DMS114 treated with DMSO at 0.1 percent for 48 hours (cell line): ENCODE measurements around the gene PRR14L.
"Not testable (repeated sequence)": the region's sequence is repeated elsewhere in the genome, so short reads cannot be mapped to it uniquely, and the experiment has no call there.

ENCODE experiments used
- DNase-seq: peaks from one replicate; lab custom pipeline; 2025; ENCODE audit not compliant: unreplicated experiment; lab: John Stamatoyannopoulos, UW

PRR14L gene

DNA sequence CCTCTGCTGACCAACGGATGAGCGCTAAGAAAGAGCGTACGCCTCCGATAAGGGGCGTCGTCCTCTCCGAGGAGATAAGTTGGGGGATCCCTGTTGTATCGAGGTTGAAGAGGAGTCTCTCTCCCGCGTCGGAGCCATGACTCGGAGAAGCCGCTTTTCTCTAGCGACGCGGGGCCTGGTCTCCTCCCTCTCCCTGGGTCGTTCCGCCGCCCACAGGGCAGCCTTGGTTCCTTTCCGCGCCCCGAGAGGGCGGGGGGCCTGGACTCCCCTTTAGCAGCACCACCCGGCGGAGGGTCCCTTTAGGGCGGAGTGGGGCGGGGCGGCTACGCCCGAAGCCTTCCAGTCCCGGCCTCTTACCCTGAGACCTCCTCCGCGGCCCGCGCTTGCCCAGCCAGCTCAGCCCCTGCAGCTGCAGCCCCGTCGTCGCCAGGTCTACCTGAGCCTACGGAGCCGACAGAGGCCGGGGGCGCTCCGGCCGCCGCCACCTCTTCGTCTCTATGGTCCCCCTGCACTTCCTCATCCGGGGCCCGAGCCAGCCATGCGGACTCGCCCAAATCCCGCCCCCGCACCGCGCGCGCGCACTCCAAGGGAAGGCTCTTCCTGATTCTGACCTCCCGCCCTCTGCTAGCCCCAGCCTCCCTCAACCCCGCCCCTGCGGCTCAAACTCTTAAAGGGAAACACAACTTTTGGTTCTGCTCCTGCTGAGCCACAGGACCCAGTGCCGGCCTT lies at the start of gene PRR14L:
PRR14L (minus strand) TSS at position 497 of the 729 bp plus-strand sequence. CDS start 11,272 bp downstream, outside the sequence.
- peak; percentile 91 for DNase-seq

DNA sequence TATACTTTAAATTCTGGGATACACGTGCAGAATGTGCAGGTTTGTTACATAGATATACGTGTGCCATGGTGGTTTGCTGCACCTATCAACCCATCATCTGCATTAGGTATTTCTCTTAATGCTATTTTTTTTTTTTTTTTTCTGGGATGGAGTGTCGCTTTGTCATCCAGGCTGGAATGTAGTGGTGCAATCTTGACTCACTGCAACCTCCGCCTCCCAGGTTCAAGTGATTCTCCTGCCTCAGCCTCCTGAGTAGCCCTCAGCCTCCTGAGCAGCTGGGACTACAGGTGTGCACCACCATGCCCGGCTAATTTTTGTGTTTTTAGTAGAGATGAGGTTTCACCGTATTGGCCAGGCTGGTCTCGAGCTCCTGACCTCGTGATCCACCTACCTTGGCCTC lies 49.4 kb upstream of the PRR14L start:
- not testable (repeated sequence) for DNase-seq

DNA sequence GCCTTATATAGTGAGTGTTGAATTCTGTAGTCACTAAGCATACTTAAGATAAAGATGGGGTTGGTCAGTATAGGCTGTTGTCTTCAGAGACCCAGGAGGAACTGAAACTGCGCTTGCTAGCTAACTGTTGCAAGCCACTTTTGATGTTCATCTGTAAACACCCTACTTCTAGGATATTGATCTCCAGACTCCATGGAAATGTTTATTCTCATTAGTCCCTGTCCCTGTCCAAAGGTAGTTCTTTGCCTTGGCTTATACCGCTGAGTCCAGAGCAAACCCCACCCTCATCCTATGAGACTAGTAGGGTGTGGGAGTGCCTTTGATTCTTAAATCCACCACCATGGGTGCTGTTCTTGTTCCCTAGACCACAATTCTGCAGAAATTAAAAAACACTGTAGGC lies 40.3 kb upstream of the PRR14L start:
- no peak for DNase-seq

DNA sequence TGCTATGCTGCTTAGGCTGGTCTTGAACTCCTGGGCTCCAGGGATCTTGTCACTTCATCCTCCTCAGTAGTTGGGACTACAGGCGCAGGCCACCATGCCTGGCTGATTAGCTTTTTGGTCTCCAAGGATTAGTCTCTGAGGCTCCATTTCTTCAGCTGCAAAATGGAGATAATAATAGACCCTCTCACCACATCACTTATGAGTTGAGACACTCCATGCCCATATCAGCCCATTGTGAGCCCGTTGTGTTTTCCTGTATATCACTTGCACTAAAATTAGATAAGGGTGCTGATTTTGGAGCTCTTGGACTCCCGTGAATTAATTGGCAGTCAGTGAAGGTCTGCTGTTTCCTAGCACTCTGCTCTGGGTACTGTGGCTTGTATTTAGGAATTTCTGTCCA lies 39.9 kb upstream of the PRR14L start:
- no peak for DNase-seq

DNA sequence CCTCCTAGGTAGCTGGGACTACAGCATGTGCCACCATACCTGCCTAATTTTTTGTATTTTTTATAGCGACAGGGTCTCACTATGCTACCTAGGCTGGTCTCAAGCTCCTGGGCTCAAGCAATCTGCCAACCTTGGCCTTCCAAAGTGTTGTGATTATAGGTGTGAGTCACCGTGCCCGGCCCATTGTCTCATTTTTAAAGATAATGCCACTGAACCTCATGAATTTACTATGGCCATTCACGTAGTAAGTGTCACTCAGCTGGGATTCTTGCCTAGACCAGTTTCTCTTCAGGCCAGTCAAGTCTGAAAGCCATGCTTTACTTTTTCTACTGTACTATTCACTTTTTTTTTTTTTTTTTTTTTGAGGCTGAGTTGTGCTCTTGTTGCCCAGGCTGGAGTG lies 26.3 kb upstream of the PRR14L start:
- no peak for DNase-seq

DNA sequence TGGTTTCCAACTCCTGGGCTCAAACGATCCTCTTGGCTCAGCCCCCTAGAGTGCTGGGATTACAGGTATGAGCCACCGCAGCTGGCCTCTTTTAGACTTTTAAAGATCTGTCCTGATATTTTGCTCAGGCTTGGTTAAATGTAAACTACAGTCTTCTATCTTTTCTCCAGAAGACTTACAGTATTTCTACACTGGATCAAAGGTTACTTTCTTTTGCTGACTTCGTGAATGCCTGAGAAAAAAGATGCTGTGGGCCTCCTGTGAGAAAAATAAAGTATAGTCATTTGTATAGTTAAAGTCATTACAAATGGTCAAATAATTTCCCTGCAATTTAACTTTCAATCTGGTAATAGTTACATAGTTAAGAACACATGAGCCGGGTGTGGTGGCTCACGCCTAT lies 23.5 kb upstream of the PRR14L start:
- DNase-seq = no peak

DNA sequence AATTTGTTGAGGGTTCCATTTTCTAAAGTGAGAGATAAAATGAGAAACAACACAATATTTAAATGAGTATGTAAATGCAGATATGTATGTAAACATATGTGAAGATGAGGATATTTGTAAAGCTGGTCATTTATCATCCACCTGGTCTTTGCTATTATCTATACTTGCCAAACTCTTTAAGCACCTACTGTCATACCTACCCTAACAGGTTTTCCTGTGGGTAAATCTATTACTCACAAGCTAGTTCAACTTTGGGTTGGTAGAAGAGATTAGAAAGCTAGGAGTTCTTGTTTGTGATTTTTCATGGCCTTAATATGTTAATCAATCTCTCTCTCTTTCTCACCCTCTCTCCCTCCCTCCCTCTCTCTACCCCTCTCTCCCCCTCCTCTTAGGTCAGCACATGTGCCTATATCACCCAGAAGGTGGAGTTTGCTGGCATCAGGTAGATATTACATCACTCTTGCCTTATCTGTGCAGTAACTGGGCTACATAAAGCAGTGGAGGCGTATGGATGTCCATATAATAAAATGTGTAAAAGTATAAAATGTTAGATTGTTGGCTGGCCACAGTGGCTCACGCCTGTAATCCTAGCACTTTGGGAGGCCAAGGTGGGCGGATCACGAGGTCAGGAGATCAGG lies 18.6 kb upstream of the PRR14L start:
- no peak for DNase-seq

DNA sequence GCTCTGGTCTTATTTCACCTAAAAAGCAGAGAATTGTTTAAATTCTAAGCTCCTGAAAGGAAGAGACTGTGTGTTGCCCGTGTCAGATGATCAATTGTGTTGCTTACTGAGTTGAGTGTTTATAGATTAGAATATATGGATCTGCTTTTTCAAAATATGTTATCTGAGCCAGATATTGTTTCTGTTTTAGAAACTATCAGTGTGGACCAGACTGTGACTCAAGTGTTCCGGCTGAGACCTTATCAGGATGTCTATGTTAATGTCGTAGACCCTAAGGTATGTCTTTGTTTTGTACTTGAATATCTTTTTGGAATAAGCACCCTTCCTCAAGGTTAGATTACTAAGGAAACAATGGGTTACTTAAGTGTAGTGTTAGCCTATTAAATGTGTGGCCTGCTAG lies 14.9 kb upstream of the PRR14L start:
- no peak for DNase-seq

DNA sequence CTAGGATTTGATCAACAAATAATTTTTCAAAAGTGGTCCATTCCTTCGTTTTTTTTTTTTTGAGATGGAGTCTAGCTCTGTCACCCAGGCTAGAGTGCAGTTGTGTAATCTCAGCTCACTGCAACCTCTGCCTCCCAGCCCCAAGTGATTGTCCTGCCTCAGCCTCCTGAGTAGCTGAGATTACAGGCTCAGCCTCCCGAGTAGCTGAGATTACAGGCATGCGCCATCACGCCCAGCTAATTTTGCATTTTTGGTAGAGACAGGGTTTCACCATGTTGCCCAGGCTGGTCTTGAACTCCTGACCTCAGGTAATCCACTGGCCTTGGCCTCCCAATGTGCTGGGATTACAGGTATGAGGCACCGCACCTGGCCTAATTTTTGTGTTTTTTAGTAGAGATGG lies 8.9 kb upstream of the PRR14L start:
- DNase-seq = not testable (repeated sequence)

DNA sequence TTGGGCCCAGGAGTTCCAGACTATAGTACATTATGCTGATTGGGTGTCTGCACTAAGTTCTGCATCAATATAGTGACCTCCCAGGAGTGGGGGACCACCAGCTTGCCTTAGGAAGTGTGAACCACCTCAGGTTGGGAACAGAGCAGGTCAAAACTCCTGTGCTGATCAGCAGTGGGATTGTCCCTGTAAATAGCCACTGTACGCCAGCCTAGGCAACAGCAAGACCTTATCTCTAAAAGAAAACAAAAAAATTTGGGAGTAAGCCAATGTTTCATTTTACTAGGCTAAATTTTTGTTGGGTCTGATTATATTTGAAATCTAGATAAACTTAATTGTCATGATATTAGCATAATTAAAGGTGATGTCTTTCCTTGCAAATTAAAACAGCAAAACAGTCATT lies 7.3 kb upstream of the PRR14L start:
- DNase-seq = no peak

DNA sequence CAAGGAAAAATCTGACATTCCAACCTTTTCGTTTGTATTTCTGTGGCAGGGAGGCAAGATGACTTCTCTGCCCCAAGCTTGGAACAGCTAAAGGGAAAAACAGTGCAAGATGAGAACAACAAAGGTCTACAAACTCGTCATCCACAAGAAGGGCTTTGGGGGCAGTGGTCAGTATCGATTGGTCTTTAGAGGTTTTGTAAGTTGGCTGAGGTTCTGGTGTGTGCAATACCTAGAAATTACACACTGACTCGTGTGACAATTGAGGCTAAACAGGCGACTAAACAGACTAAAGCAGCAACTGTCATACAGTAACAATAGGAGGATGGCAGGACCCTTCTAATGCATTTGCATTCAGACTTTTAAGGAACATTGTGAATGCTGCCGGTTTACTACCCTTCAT lies 4.9 kb upstream of the PRR14L start:
- DNase-seq = no peak

DNA sequence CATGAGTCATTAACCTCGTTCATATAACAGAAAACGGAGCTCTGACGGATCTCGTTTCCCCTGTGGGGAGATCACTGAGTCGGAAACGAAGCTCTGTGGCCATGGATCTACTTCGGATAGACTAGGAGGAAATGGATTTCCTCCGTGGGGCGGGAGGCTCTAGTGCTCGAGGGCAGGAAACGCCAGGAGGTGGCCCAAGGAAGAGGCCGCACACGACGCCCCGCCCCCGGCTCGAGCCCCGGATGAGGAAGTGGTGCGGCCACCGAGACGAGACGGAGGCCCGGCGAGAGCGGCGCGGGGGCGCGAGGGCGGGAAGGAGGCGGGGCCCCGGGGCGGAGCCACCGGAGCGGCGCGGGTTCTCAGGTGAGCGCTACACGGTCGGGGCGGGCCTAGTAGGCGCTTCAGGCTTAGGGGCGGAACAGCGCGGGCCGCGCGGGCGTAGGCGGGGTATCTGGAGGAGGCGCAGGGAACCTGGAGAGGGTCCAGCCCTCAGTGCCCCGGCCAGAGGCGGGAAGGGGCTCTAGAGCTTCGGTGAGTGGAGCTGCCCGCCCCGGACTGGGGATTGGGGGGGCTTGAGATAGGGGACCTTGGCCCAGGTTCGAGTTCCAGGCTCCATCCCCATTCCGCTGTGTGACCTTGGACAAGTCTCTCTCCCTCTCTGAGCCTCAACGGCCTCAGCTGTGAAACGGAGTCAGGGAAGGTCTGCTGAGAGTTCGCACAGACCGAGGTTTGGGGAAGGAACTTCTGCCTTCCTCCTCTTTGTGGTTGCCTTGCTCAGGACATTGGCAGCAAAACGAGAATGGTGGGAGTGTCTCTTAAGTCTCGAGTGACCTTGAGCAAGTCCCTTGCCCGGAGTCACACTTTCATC lies 3.9 kb upstream of the PRR14L start, which contains the start of gene DEPDC5:
DEPDC5 (plus strand) TSS at position 386 of the 868 bp plus-strand sequence. CDS start 903 bp downstream, outside the sequence.
- DNase-seq = peak; percentile 81

DNA sequence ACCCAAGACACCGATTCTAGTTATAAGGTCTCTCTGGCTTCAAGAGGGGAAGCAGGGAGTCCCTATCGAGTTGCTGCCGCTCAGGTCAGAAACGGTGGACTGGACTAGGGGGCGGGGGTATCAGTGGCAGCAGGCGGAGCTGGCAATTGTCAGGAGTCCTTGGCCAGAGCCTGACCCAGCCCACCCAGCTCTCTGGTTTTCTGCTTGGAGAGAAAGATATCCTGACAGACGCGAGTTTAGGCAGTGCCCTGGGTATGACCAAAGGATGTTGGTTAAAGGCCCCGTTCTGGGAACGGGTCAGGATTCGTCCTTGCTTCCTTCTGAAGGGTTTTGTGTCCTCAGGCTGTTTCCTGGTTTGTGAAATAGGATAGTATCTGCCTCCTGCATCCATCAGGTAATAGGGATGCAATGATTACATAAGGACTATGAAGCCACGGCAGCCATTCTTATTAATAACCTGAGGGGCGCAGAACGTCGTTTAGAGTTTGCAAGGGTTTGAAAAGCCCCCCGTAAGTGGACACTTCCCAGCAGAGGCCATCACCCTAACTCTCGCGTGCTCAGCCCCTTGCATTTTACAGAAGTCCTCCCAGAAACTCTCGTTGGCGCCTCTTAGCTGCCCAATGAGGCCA lies 3.2 kb upstream of the PRR14L start:
- DNase-seq = no peak

DNA sequence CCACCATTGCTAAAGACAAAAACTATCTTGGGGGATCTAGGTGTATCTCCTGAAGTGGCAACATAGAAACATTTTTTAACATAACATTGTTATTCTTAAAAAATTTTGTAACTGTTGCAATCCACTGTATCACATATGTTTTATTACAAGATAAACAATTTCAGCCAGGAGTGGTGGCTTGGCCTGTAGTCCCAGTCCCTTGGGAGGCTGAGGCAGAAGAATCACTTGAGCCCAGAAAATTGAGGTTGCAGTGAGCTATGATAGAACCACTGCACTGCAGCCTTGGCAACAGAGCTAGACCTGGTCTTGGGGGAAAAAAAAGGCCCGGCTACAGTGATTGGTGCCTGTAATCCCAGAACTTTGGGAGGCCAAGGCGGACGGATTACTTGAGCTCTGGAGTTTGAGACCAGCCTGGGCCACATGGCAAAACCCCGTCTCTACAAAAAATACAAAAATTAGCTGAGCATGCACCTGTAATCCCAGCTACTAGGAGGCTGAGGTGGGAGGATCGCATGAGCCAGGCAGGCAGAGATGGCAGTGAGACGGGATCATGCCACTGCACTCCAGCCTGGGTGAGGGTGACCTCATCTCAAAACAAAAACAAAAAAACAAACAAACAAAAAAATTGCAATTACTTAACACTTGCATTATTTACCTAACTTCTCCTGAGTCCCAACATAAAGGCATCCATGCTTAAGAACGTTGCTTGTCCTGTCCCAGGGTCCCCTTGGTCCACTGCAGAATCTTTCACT lies 2.3 kb upstream of the PRR14L start:
- DNase-seq = no peak

DNA sequence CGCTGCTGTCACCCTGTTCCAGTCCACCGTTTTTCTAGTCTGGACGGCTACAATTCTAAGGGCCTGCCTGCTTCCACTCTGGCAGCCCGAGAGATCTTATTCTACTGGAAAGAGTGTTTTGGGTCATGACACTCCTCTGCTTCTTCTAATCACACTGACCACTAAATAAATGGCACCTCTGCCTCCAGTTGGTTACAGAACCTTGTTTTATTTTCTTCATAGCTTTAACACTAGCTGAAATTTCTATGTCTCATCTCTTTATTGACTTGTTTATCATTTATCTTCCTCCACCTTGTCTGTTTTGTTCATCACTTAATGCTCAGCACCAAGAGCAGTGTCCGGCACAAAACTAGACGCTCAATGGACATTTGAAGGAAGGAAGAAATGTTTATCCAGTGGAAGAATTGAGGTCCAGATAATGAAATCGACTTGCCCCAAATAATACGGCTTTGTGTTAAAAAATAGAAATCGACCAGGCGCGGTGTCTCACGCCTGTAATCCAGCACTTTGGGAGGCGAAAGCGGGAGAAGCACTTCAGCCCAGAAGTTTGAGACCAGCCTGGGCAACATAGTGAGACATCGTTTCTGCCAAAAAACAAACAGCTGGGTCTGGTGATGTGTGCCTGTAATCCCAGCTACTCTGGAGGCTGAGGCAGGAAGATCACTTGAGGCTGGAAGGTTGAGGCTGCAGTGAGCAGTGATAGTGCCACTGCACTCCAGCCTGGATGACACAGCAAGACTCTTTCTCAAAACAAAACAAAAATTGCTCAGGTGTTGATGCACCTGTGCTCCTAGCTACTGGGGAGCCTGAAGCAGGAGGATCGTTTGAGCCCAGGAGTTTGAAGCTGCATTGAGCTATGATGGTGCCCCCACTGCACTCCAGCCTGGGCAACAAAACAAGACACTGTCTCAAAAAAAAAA lies 693 bp upstream of the PRR14L start:
- peak; percentile 53 for DNase-seq

DNA sequence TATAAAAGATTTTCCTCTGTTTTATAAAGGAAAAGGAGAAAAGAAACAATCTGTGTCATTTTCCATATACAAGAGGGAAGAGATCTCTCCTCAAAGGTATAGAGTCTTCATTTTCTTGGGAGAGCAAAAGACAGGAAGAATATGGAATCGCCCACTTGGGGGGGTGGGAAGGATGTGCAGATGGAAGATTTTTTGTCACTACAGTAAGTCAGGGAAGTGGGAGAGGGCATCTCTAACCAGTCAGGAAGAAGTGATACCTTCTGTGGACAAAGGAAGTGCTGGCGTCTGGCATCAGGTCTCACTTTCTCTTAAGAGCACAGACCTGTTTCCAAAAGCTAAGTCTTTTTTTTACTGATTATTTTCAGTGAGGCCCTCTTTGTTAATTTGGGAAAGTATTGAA lies 1.4 kb downstream of the PRR14L start:
- DNase-seq = no peak

DNA sequence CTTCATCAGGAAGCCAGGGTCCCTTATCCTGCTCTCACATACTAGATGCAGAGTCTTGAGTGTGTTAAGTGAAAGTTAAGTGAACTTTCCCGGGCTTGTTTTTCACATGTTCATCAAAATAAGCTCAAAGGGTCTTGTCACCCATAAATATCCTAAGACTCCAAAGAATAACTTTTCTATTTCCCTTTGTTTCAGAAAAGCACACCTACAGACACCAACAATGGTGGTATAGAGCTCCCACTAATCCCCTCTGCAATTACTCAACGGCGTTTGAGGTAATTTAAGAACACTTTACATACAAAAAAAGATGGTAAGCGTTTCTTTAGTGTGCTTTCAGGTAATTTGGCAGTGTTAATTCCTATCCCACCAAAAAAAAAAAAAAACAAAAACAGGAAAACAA lies 2.5 kb downstream of the PRR14L start:
- no peak for DNase-seq

DNA sequence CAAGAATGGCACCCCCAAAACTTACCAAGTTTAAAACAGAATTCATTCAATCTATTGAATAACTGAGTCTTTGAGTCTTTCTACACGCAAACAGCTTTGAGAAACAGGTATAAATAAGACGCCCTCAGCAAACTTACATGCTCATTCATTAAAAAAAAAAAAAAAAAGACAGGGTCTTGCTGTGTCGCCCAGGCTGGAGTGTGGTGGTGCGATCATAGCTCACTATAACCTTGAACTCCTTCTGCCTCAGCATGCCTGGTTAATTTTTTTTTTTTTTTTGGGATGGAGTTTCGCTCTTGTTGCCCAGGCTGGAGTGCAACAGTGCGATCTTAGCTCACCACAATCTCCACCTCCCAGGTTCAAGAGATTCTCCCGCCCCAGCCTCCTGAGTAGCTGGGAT lies 6.1 kb downstream of the PRR14L start:
- no peak for DNase-seq

DNA sequence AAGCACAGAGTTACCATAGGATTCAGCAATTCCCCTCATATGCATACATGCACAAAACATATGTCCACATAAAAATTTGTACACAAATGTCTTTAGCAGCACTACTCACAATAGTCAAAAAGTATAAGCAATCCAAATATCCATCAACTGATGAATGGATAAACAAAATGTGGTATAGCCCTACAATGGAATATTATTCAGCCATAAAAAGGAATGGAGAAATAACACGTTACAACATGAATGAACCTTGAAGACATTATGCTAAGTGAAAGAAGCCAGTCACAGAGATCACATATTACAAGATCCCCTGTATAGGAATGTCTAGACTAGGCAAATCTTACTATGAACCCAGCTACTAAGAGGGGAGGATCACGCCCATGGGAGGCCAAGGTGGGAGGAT lies 7.2 kb downstream of the PRR14L start:
- no peak for DNase-seq

DNA sequence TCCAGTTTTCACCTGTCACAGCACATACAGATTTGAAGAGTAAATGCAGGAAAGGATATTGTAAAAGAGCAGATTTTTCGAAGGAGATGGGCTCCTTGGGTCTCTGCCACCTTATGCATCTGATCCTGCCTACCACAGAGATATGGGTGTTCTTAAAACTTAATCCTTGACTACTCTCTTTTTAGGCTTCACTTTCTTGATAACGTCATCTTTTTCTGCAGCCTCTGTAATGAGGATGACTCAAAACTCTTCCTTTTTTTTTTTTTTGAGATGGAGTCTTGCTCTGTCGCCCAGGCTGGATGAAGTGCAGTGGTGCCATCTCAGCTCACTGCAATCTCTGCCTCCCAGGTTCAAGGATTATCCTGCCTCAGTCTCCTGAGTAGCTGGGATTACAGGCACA lies 7.8 kb downstream of the PRR14L start:
- DNase-seq = no peak
